H1 (cell line): Measurements from ENCODE around the gene LRRC41. TPM values are rescaled to one million over a fixed set of nuclear protein-coding genes. Genes with fewer than 3 reads are reported as not detected.
A peak's percentile ranks its signal among the peaks of the same experiment; 100 is the strongest.

Source experiments
- KDM4A ChIP-seq: IDR thresholded peaks from one replicate; pipeline ENCODE4 v1.7.1; 2012; ENCODE audit warnings: low read depth, mild to moderate bottlenecking, moderate library complexity, low read length, inconsistent platforms; ENCODE audit not compliant: severe bottlenecking
- NANOG ChIP-seq: IDR thresholded peaks from 2 replicates; pipeline ENCODE4 v1.6.1; 2011; ENCODE audit warnings: low read length, low read depth, mild to moderate bottlenecking, inconsistent platforms; ENCODE audit not compliant: insufficient read depth, poor library complexity, severe bottlenecking
- RAD21 ChIP-seq, 2 experiments: IDR thresholded peaks in 1 of 2; conservative IDR thresholded peaks in 1 of 2; 2 replicates each; pipeline ENCODE4 v1.6.1; 2011; ENCODE audit warnings: low read depth in 2 of 2, low read length in 2 of 2, improper control_type of control experiment in 1 of 2, inconsistent platforms in 1 of 2, mild to moderate bottlenecking in 1 of 2, moderate library complexity in 1 of 2
- SRF ChIP-seq: IDR thresholded peaks from 2 replicates; pipeline ENCODE4 v1.6.1; 2011; ENCODE audit warnings: mild to moderate bottlenecking, low read depth, low read length, moderate library complexity
- polyA plus RNA-seq, 7 experiments: library from polyadenylated mRNA; depleted of rRNA in 3 of 7; stranded (reverse) in 5 of 7; unstranded in 2 of 7; fragments of >200 nt in 5 of 7; fragments of 200-250 nt in 2 of 7; gene quantifications; 1 replicate in 5 of 7; 2 replicates in 1 of 7; 4 replicates in 1 of 7; pipeline versions ENCODE4 v1.2.1 to v1.2.3, GENCODE V29; 2011 to 2013; ENCODE audit warnings: missing spikeins in 2 of 7, mixed read lengths in 2 of 7
- total RNA-seq: library from RNA; stranded (reverse); fragmentation: NEBNext Ultra II Directional; extraction: Animal tissue kit (Norgen Biotek cat#: 25700); gene quantifications from 2 replicates; pipeline ENCODE4 v1.2.1, GENCODE V29; 2021
- TF ChIP-seq, protein P1 (sequence below): IDR thresholded peaks from 2 replicates; pipeline ENCODE4 v1.6.1; 2012; ENCODE audit warnings: inconsistent platforms
- TF ChIP-seq, protein P2 (sequence below), 3 experiments: IDR thresholded peaks; 1 replicate in 2 of 3; 2 replicates in 1 of 3; pipeline versions ENCODE4 v1.5.1 to v1.6.1; 2011; ENCODE audit warnings: low read length in 3 of 3, mild to moderate bottlenecking in 3 of 3, inconsistent platforms in 2 of 3, low read depth in 1 of 3, moderate library complexity in 1 of 3; ENCODE audit not compliant: insufficient read depth in 1 of 3; ENCODE audit errors: control extremely low read depth in 1 of 3

LRRC41 gene
- total and polyA plus RNA-seq, 2 of the 8 experiments (the other 6 are each of a cell fraction or from before 2014, with no cell fraction given) = 36.8 to 51.2 TPM

DNA sequence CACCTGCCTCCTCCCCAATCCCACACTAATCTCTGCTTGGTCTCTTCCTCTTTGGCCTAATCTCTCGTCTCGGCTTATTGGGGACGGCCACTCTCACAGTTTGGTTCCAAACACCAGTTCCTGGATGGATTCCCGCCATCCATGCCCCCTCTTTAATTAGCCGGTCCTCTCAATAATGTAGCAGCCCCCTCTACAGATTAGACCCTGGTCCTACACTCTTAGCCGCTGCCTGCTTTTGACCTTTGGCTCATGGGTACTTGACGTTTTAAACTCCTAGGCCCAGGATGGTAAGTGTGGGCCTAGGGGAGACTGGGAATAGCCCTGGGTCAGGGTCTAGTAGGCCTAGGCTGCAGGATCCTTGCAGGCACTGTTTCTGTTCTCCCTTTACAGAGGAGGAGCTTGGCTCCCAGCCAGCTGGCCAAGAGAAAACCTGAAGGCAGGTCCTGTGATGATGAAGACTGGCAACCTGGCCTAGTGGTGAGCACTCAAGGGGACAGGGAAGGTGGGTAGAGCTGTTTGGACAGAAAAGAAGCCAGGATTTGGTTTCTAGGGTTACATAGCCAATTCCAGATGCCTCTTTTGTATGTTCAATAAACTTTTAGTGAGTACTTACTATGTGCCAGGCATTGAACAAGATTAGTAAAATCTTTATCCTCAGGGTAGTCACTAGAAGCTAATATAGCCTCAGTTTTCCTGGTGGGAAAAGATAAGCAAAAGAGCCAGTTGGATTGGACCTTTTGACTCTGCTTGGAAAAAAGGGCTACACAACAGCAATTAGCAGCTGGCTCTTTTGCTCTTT lies 55.1 kb downstream of the LRRC41 start (continued):
- TF ChIP-seq NANOG = no peak
- TF ChIP-seq SRF = no peak
- TF ChIP-seq, protein P1, sequence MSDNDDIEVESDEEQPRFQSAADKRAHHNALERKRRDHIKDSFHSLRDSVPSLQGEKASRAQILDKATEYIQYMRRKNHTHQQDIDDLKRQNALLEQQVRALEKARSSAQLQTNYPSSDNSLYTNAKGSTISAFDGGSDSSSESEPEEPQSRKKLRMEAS = 0 out of 2 replicates have a peak, but pooled peaks have one; percentile 29
- peak; percentile 36 to 59; a peak in 3 of 4 replicates for TF ChIP-seq RAD21 (IDR thresholded peaks at IDR 0.05 in 1 of 2, conservative IDR thresholded peaks at IDR 0.05 in 1 of 2; ENCODE audit: low read depth in 2 of 2, low read length in 2 of 2)
- TF ChIP-seq, protein P2, sequence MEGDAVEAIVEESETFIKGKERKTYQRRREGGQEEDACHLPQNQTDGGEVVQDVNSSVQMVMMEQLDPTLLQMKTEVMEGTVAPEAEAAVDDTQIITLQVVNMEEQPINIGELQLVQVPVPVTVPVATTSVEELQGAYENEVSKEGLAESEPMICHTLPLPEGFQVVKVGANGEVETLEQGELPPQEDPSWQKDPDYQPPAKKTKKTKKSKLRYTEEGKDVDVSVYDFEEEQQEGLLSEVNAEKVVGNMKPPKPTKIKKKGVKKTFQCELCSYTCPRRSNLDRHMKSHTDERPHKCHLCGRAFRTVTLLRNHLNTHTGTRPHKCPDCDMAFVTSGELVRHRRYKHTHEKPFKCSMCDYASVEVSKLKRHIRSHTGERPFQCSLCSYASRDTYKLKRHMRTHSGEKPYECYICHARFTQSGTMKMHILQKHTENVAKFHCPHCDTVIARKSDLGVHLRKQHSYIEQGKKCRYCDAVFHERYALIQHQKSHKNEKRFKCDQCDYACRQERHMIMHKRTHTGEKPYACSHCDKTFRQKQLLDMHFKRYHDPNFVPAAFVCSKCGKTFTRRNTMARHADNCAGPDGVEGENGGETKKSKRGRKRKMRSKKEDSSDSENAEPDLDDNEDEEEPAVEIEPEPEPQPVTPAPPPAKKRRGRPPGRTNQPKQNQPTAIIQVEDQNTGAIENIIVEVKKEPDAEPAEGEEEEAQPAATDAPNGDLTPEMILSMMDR (IDR thresholded peaks at IDR 0.05; ENCODE audit: control extremely low read depth in 1 of 3, insufficient read depth in 1 of 3, low read depth in 1 of 3, low read length in 3 of 3) = peak; percentile 26 to 64 (median 52)
- peak; percentile 3 for TF ChIP-seq KDM4A
